ENCODE measurements around the gene GPR132. TPM values are rescaled to one million over a fixed set of nuclear protein-coding genes. Genes with fewer than 3 reads are reported as not detected.

Gene GPR132
- total RNA-seq, 1 experiment from 2014 or later, result 0.10 TPM

- peaks cover 38% of the 10 kb centered on the region; the same call in 1 of the 2 replicates for H4K20me1 ChIP-seq (ENCODE audit: insufficient read depth)
- TF ChIP-seq YY1 (IDR thresholded peaks at IDR 0.05; ENCODE audit: extremely low read depth, insufficient replicate concordance, low read depth, low read length) (no peak), EGR1 (IDR thresholded peaks at IDR 0.05; ENCODE audit: low read depth) (no peak), EZH2phosphoT487 (IDR thresholded peaks at IDR 0.05; ENCODE audit: borderline replicate concordance) (no peak), RAD21 (IDR thresholded peaks at IDR 0.05; ENCODE audit: low read depth) (no peak), CBX3 (IDR thresholded peaks at IDR 0.05; ENCODE audit: low read depth) (no peak), TCF7L2 (IDR thresholded peaks at IDR 0.05; ENCODE audit: borderline replicate concordance, extremely low read depth, insufficient read depth, insufficient read length) (no peak), SIN3A (IDR thresholded peaks at IDR 0.05; ENCODE audit: low read depth) (no peak), MAX (IDR thresholded peaks at IDR 0.05) (no peak), ATF3 (IDR thresholded peaks at IDR 0.05) (no peak), POLR2A (IDR thresholded peaks at IDR 0.05; ENCODE audit: borderline replicate concordance, extremely low read depth, insufficient read depth, insufficient read length) (no peak), ZNF274 (IDR thresholded peaks at IDR 0.05; ENCODE audit: low read depth, low read length) (no peak), JUND (IDR thresholded peaks at IDR 0.05) (no peak), POLR2AphosphoS5 (IDR thresholded peaks at IDR 0.05; ENCODE audit: low read depth, low read length) (no peak), ELF1 (IDR thresholded peaks at IDR 0.05; ENCODE audit: borderline replicate concordance, low read depth) (no peak), ZFX (IDR thresholded peaks at IDR 0.05) (no peak), SRF (IDR thresholded peaks at IDR 0.05; ENCODE audit: low read depth) (no peak), SP1 (IDR thresholded peaks at IDR 0.05; ENCODE audit: low read depth) (no peak), REST (IDR thresholded peaks at IDR 0.05; ENCODE audit: low read depth) (no peak), CTCF (IDR thresholded peaks at IDR 0.05 in 2 of 3, conservative IDR thresholded peaks at IDR 0.05 in 1 of 3; ENCODE audit: borderline replicate concordance in 1 of 3, insufficient read depth in 1 of 3, low read depth in 2 of 3, low read length in 2 of 3) (no peak)
- ChIA-PET POLR2A (no interaction called here), RAD21 (ENCODE audit: low non-redundant PET in 1 of 2, low total read pairs in 2 of 2, uncharacterized antibody in 2 of 2, unreplicated experiment in 2 of 2) (no interaction called here), CTCF (no interaction called here)
- peaks cover 97% of the 10 kb centered on the region for H3K79me2 ChIP-seq (ENCODE audit: insufficient read depth, low read length)
- H3K9me2 ChIP-seq (ENCODE audit: insufficient read depth), result no peaks in the 10 kb centered on the region
- no peak overlapping the region for H3K4me3 ChIP-seq (replicated peaks in 1 of 2; ENCODE audit: low read depth in 1 of 2, low read length in 2 of 2)
- no peak for DNase-seq (ENCODE audit: low read depth, low spot score)
- no peak for ATAC-seq
- no peak overlapping the region for H3K9ac ChIP-seq (ENCODE audit: low read length)
- BruUV-seq (replicated peaks), result no TSS peak
- H2AFZ ChIP-seq (ENCODE audit: low read depth, low read length, poor library complexity, severe bottlenecking), result no peak overlapping the region
- intact Hi-C loops (cut with micrococcal nuclease), result no loop called here
- H3K4me2 ChIP-seq (ENCODE audit: low read length), result no peak overlapping the region
- H3K36me3 ChIP-seq (ENCODE audit: control insufficient read depth in 1 of 2, insufficient read depth in 2 of 2, low read length in 2 of 2), result peaks cover 22 to 38% of the 10 kb centered on the region in 2 experiments
- H3K4me1 ChIP-seq (ENCODE audit: control insufficient read depth in 1 of 2, insufficient read depth in 2 of 2, low read length in 2 of 2), result peaks cover 8 to 11% of the 10 kb centered on the region in 2 experiments
- H3K27me3 ChIP-seq (ENCODE audit: insufficient read depth, low read length), result no peaks in the 10 kb centered on the region
- H3K27ac ChIP-seq (ENCODE audit: low read depth, low read length), result no peak overlapping the region; the same call in 1 of the 2 replicates
- H3K9me3 ChIP-seq (ENCODE audit: control insufficient read depth in 1 of 2, insufficient read depth in 1 of 2, low read depth in 1 of 2, low read length in 2 of 2), result no peaks in the 10 kb centered on the region
Measured at GRCh38 chr14:105013150-105013785, 52.0 kb downstream of the GPR132 start.
